ENCODE measurements around the gene GGN.

DNA sequence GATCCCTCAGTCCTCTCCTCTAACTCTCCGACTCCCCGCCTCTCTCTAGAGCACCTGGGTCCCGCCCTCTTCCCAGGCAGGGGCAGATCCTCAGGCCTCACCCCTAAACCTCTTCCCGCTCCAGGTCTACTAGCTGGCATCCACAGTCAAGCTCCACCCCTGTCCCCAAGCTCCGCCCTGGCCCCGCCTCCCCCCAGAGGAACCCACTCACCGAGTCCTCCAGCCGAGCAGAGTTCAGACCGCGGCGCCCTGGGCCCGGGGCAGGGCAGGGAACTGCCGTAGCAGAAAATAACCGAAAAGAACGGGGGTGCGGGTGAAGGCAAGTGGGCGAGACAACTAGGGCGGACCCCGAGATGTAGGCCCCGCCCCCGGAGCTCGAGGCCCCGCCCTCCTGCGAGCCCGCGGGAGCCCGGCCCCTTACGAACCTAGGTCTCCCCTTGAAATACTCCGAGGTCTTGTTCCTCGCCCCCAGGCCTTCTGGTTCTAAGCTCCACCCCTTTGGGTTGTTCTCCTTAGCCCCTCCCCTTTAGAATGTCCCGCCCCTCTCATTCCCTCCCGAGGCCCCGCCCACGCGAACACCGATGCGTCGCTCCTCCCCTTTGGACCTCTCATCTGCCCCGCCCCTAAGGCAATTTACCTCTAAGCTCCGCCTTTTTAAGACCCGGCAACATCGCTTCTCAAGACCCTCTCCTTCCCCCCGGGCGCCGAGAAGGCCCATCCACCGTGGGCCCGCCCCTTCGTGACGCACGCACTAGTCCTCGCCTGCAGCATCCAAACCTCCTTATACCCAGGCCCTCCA lies at the start of gene GGN:
- no peak for TF ChIP-seq POLR2A (IDR thresholded peaks at IDR 0.05)
- TF ChIP-seq, protein P1, sequence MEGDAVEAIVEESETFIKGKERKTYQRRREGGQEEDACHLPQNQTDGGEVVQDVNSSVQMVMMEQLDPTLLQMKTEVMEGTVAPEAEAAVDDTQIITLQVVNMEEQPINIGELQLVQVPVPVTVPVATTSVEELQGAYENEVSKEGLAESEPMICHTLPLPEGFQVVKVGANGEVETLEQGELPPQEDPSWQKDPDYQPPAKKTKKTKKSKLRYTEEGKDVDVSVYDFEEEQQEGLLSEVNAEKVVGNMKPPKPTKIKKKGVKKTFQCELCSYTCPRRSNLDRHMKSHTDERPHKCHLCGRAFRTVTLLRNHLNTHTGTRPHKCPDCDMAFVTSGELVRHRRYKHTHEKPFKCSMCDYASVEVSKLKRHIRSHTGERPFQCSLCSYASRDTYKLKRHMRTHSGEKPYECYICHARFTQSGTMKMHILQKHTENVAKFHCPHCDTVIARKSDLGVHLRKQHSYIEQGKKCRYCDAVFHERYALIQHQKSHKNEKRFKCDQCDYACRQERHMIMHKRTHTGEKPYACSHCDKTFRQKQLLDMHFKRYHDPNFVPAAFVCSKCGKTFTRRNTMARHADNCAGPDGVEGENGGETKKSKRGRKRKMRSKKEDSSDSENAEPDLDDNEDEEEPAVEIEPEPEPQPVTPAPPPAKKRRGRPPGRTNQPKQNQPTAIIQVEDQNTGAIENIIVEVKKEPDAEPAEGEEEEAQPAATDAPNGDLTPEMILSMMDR (IDR thresholded peaks at IDR 0.05), result no peak
